GM10847 (cell line): ENCODE data around the gene DGKG.

Experiments
- POLR2A ChIP-seq: IDR thresholded peaks from 2 replicates; pipeline ENCODE4 v1.6.1; 2011; ENCODE audit not compliant: insufficient read length; ENCODE audit errors: extremely low read depth

The DGKG gene

GRCh38 chr3:186125118-186125517 is 236.9 kb downstream of the DGKG start:
- TF ChIP-seq POLR2A: no peak

GRCh38 chr3:186124592-186124991 is 237.4 kb downstream of the DGKG start:
- no peak for TF ChIP-seq POLR2A

- TF ChIP-seq POLR2A: no peak
These were observed 239.0 kb downstream of the DGKG start for GRCh38 chr3:186123012-186123411.

GRCh38 chr3:186121968-186122367 is 240.1 kb downstream of the DGKG start:
- TF ChIP-seq POLR2A: no peak

- no peak for TF ChIP-seq POLR2A
These were observed 240.8 kb downstream of the DGKG start for GRCh38 chr3:186121278-186121677.

GRCh38 chr3:186119499-186119898 is 242.5 kb downstream of the DGKG start:
- no peak for TF ChIP-seq POLR2A

GRCh38 chr3:186118692-186119091 is 243.3 kb downstream of the DGKG start:
- TF ChIP-seq POLR2A: no peak

GRCh38 chr3:186117521-186118134 is 244.4 kb downstream of the DGKG start:
- no peak for TF ChIP-seq POLR2A

- no peak for TF ChIP-seq POLR2A
These were observed 246.6 kb downstream of the DGKG start for GRCh38 chr3:186115239-186115996.

- TF ChIP-seq POLR2A: no peak
These were observed 250.8 kb downstream of the DGKG start for GRCh38 chr3:186110975-186111974.

- no peak for TF ChIP-seq POLR2A
These were observed 251.9 kb downstream of the DGKG start for GRCh38 chr3:186109897-186110803.

- peak; percentile 75 for TF ChIP-seq POLR2A
These were observed 252.8 kb downstream of the DGKG start, which contains the start of gene ETV5 for GRCh38 chr3:186108941-186109865. TSS of gene ETV5 (minus strand) at chr3:186109089. CDS start at chr3:186105868, 3,221 bp downstream.

- TF ChIP-seq POLR2A: no peak
These were observed 253.7 kb downstream of the DGKG start for GRCh38 chr3:186108106-186108940.
